Peyer's patch (tissue), 4 donors: Measurements from ENCODE around the gene FBXO48. TPM values are rescaled to one million over a fixed set of nuclear protein-coding genes. Genes with fewer than 3 reads are reported as not detected.

Experiments used
- DNase-seq, 3 donors: peaks; one replicate each; pipeline ENCODE4 v3.0.0-alpha.2; 2017 to 2019
- H3K27ac ChIP-seq, 4 donors: fragments of 200-600 bp; sonication (generic); one replicate each; pipeline ENCODE4 v1.5.1; 2016 to 2019
- H3K27me3 ChIP-seq, 2 donors: fragments of 200-600 bp; sonication (generic); one replicate each; pipeline ENCODE4 v1.5.1; 2019
- H3K36me3 ChIP-seq, 3 donors: fragments of 200-600 bp; sonication (generic); one replicate each; pipeline ENCODE4 v1.5.1; 2016 to 2019
- H3K4me1 ChIP-seq, 4 donors: fragments of 200-600 bp; sonication (generic); one replicate each; pipeline ENCODE4 v1.5.1; 2016 to 2019
- H3K4me3 ChIP-seq, 4 donors: fragments of 200-600 bp; sonication (generic); 1 replicate in 3 of 4; 2 replicates in 1 of 4; pipeline ENCODE4 v1.5.1; 2016 to 2019; ENCODE audit warnings: mild to moderate bottlenecking in 1 of 4
- H3K9me3 ChIP-seq, 4 donors: fragments of 200-600 bp; sonication (generic); one replicate each; pipeline ENCODE4 v1.5.1; 2016 to 2019; ENCODE audit warnings: mild to moderate bottlenecking in 1 of 4
- POLR2A ChIP-seq, 2 donors: fragments of 450-650 bp; IDR thresholded peaks; one replicate each; pipeline ENCODE4 v1.5.1; 2017; ENCODE audit warnings: antibody characterized with exemption in 2 of 2, mild to moderate bottlenecking in 2 of 2, moderate library complexity in 2 of 2
- total RNA-seq, 4 donors: library from RNA; depleted of rRNA; stranded (reverse); fragments of >200 nt; gene quantifications; one replicate each; pipeline ENCODE4 v1.1.0, GENCODE V29; 2016
- TF ChIP-seq, protein P1 (sequence below), 6 experiments: fragments of 450-650 bp in 4 of 6; fragments of 200-600 bp in 2 of 6; sonication (generic) in 1 of 6; IDR thresholded peaks; one replicate each; pipeline ENCODE4 v1.5.1; 2017 to 2019; ENCODE audit warnings: antibody characterized with exemption in 6 of 6, mild to moderate bottlenecking in 3 of 6, moderate library complexity in 1 of 6

FBXO48 gene, protein sequence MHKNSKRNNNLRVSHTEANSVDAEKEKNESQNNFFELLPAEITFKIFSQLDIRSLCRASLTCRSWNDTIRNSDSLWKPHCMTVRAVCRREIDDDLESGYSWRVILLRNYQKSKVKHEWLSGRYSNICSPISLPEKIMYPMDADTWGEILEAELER
- total RNA-seq = 1 to 10 TPM in 3 of 4 donors, under 1 TPM in 1; 0.83 to 2.6 (median 1.4) TPM

DNA sequence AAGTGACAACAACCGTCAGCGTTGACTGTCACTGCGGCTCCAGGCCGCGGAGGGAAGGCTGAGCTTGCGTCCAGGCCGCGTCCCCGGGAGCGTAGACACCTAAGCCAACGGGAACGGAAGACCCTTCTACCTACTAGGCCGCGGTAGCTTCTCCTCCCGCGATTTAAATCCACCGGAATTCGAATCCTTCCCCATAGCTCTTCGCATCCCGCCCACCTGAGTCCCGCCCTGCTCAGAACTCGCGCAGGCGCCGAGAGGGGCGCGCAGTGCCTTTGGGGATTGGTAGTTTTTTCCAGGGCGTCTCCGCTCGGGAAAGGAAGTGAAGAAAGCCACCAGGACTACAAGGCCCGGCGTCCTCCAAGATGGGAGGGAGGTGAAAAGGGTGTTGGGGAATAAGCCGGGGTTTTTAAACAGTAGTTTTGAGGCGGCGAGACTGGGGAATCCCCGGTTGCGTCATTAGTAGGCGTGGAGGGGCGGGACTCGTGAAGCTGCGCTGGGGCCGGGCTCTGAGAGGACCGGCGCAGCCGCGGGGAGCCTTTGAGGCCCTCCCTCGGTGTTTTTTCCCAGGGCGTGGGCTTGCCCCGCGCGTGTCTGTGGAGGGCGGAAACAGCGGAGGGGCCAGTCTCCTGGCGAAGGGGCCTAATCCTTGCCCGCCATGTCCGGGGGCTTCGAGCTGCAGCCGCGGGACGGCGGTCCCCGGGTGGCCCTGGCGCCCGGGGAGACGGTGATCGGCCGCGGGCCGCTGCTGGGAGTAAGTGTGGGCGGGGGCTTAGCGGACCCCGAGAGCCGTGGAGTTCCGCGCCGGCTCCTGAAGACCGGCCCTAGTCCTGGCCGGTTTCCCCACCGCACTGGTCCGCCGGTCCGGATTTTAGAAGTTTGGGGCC is at the start of gene FBXO48, which contains the start of gene APLF:
Gene FBXO48 (minus strand): TSS at position 218 of the 884 bp plus-strand sequence. CDS start 2,149 bp downstream, outside the sequence.
Gene APLF (plus strand): TSS at position 509 of the 884 bp plus-strand sequence. CDS start 147 bp downstream, at position 656.
- Histone ChIP-seq H3K9me3 (no peaks in the 10 kb centered on the region), H3K27ac (peak within 1 kb of the TSS; percentile 80 to 92 (median 88)), H3K4me3 (peak within 1 kb of the TSS; percentile 67 to 76 (median 70)), H3K36me3 (no peaks in the 10 kb centered on the region), H3K27me3 (no peaks in the 10 kb centered on the region), H3K4me1 (peaks cover 0 to 8% (median 0%) of the 10 kb centered on the region in 4 donors)
- peak; percentile 97 to 99 (median 98) for DNase-seq
- TF ChIP-seq, protein P1, sequence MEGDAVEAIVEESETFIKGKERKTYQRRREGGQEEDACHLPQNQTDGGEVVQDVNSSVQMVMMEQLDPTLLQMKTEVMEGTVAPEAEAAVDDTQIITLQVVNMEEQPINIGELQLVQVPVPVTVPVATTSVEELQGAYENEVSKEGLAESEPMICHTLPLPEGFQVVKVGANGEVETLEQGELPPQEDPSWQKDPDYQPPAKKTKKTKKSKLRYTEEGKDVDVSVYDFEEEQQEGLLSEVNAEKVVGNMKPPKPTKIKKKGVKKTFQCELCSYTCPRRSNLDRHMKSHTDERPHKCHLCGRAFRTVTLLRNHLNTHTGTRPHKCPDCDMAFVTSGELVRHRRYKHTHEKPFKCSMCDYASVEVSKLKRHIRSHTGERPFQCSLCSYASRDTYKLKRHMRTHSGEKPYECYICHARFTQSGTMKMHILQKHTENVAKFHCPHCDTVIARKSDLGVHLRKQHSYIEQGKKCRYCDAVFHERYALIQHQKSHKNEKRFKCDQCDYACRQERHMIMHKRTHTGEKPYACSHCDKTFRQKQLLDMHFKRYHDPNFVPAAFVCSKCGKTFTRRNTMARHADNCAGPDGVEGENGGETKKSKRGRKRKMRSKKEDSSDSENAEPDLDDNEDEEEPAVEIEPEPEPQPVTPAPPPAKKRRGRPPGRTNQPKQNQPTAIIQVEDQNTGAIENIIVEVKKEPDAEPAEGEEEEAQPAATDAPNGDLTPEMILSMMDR (IDR thresholded peaks at IDR 0.05) = no peak
- TF ChIP-seq POLR2A (IDR thresholded peaks at IDR 0.05) = peak; percentile 33 to 45

DNA sequence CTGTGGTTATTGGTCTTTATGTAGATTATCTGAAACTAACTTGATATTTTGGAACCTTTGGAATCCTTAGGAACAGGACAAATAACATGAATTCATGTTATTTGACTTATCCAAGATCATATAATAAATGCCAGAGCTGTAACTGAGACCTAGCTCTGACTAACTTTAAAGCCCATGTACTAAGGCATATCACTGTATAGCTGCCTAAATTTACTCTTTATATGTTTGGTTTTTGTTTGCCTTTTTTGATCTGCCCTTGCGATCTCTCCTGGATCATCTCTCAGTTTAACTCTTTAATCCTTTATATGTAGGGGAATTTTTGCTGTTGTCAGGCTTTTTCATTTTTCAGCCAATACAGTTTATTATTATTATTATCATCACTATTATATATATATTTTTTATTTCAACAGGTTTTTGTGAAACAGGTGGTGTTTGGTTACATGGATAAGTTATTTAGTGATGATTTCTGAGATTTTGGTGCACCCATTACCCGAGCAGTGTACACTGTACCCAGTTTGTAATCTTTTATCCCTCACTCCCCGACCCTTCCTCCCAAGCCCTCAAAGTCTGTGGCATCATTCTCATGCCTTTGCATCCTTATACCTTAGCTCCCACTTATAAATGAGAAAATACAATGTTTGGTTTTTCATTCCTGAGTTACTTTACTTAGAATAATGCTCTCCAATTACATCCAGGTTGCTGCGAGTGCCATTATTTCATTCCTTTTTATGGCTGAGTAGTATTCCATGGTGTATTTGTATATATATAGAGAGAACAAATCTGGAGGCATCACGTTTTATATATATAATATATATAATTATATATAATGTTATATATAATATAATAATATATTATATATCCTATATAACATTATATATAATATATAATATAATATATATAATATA is 49.2 kb upstream of the FBXO48 start:
- no peaks in the 10 kb centered on the region for H3K9me3 ChIP-seq
- no peak for DNase-seq
- no peaks in the 10 kb centered on the region for H3K27me3 ChIP-seq
- H3K27ac ChIP-seq = no peak overlapping the region
- TF ChIP-seq POLR2A (IDR thresholded peaks at IDR 0.05) = no peak
- TF ChIP-seq, protein P1 (IDR thresholded peaks at IDR 0.05) = no peak
- H3K4me3 ChIP-seq = no peak overlapping the region
- H3K4me1 ChIP-seq = no peaks in the 10 kb centered on the region
- no peaks in the 10 kb centered on the region for H3K36me3 ChIP-seq

DNA sequence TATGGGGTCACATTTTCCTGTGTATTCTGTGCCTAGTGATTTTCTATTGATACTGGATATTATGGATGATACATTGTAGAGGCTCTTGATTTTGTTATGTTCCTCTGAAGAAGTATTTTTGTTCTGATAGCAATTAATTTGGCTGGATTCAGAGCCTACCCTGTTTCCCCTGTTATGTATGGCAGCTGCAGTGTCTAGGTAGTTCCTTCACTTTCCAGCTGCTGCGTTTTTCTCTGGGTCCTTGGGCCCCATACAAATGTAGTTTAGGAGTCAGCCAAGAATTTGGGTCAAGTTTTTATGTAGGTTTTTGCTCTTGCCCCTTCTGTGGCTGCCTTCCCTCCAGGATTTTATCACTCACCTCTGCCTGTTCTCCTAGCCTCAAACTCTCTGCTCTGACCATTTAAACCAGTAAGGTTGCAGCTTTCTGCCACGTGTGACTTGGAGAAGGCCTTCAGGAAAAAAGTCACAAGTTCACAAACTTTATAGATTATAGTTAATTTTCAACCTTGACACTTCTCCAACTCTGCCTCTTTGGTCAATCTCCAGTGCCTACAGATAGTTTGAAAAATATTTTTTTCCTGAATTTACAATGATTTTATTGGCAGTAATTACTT is 47.3 kb upstream of the FBXO48 start:
- Histone ChIP-seq H3K9me3 (no peaks in the 10 kb centered on the region), H3K27ac (no peak overlapping the region), H3K36me3 (no peaks in the 10 kb centered on the region), H3K27me3 (no peaks in the 10 kb centered on the region), H3K4me1 (no peaks in the 10 kb centered on the region), H3K4me3 (no peak overlapping the region)
- DNase-seq = no peak
- no peak for TF ChIP-seq POLR2A (IDR thresholded peaks at IDR 0.05)
- TF ChIP-seq, protein P1 (IDR thresholded peaks at IDR 0.05) = no peak

DNA sequence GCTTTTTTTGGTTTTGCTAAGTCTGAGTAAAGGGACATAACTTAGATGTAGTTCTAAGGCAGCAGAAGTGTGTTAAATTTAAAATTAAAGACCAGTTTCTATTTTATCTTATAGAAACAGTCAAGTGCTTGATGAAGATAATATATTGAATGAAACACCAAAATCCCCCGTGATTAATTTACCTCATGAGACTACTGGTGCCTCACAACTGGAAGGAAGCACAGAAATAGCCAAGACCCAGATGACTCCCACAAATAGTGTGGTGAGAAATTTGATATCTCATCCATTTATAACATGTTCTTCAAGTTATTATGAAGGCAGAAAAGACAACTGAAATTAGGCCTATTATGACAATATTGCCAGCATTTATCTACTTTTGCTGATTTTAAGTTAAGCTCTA is 45.9 kb upstream of the FBXO48 start:
- DNase-seq = no peak
- no peak for TF ChIP-seq POLR2A (IDR thresholded peaks at IDR 0.05)
- TF ChIP-seq, protein P1 (IDR thresholded peaks at IDR 0.05) = no peak
- H3K27ac ChIP-seq = no peak overlapping the region
- no peaks in the 10 kb centered on the region for H3K36me3 ChIP-seq
- no peaks in the 10 kb centered on the region for H3K27me3 ChIP-seq
- no peaks in the 10 kb centered on the region for H3K9me3 ChIP-seq
- H3K4me3 ChIP-seq = no peak overlapping the region
- no peaks in the 10 kb centered on the region for H3K4me1 ChIP-seq

DNA sequence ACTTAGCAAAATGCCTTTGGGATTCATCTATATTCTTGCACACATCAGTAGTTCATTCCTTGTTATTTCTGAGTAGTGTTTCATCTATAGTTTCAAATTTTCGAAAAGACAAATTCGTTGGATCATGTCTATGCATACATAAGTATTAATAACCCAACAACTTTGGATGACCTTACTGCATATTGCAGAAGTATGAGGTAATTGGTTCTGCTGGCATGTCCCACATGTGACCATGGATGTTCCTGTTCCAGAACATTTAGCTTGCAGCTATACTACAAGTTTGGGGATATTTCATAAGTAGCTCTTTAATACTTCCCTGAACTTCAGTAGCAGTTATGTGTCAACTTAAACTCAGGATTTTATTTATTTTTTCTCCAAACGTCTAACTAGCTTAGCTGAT is 45.2 kb upstream of the FBXO48 start:
- H3K4me1 ChIP-seq = no peaks in the 10 kb centered on the region
- no peaks in the 10 kb centered on the region for H3K27me3 ChIP-seq
- DNase-seq = no peak
- H3K36me3 ChIP-seq = no peaks in the 10 kb centered on the region
- no peak overlapping the region for H3K27ac ChIP-seq
- H3K9me3 ChIP-seq = no peaks in the 10 kb centered on the region
- no peak overlapping the region for H3K4me3 ChIP-seq
- TF ChIP-seq, protein P1 (IDR thresholded peaks at IDR 0.05) = no peak
- no peak for TF ChIP-seq POLR2A (IDR thresholded peaks at IDR 0.05)
